GM18505 (cell line): Measurements from ENCODE around the gene AP1G1.

Source experiments
- ATAC-seq: cut with Tn5 transposase; IDR thresholded peaks from one replicate; pipeline ENCODE4 v1.9.1; 2021; ENCODE audit not compliant: unreplicated experiment
- POLR2A ChIP-seq: IDR thresholded peaks from 4 replicates; pipeline ENCODE4 v1.6.1; 2011; ENCODE audit warnings: borderline replicate concordance; ENCODE audit not compliant: insufficient read depth, insufficient read length; ENCODE audit errors: extremely low read depth

Gene AP1G1

DNA sequence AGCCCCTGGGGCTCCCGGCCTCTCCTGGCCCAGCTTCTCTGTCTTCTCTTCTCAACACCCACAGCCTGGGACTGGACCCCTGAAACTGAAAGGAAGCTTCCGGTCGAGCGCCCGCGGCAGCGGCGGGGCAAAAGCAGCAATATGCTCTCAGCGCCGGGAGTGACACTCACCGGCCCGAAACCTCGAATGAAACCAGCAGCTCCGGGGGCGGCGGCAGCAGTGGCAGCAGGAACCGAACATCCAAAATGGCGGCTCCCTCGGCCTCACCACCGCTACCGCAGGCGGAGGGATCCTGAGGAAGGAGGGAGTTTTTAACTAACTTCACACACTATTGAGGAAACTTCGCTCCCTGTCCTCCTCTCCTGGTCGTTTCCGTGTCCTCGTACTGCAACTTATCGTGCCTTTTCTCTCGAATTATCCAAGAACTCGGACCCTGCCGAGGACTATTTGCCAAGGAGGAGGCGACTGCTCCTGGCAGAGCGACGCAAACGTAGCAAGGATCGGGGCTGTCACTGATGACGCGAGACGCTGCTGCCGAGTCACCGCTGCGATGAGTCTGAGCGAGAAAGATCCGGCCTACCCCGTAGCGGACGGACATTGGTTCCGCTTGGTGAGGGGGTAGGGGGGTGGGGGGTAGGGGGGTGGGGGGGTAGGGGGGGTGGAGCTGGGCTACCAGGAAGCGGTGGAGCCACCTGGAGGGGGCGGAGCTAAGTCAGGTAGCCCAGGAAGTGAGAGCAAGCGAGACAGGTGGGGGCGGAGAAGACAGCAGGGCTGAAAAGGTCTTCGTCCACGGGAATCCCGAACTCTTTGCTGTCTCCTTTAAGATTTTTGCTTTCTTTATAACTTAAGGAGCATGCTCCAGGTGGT lies at the start of gene AP1G1:
AP1G1 (minus strand) TSS at position 242 of the 867 bp plus-strand sequence. CDS start 19,355 bp downstream, outside the sequence.
- peak; percentile 81 for ATAC-seq
- TF ChIP-seq POLR2A = peak; percentile 92

DNA sequence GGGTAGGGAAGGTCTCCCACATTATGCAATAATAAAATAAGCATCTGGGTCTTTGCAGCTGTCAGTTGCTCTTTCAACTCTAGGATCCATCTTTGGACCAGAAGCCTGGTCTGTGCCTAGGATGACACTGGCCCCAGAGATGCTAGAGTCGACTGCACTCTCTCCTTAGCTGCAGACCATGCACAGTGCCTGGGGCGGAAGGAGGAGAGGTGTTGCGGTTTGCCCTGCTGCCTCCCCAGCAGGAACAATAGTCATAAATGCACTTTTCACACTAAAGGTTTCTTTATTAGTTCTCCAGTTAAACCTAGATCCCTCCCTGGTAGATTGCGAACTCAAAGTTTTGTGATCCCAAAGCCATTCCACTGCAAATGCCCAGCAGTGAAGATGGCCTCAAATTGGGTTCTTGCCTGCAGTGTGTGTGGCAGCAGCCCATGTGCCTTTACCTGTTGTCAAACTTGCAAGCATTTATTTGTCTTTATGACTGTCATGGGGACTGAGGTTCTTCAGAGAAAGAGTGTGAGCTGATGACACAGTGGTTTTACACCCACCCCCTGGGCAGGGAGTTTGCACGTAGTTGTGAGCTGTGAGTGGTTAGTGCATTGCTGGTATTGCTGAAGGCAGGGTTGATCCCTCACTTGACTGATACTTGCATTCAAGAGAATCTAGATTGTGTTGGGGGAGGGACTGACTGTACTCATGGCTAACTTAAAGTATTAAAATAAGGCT lies 47.5 kb upstream of the AP1G1 start:
- no peak for ATAC-seq
- no peak for TF ChIP-seq POLR2A

DNA sequence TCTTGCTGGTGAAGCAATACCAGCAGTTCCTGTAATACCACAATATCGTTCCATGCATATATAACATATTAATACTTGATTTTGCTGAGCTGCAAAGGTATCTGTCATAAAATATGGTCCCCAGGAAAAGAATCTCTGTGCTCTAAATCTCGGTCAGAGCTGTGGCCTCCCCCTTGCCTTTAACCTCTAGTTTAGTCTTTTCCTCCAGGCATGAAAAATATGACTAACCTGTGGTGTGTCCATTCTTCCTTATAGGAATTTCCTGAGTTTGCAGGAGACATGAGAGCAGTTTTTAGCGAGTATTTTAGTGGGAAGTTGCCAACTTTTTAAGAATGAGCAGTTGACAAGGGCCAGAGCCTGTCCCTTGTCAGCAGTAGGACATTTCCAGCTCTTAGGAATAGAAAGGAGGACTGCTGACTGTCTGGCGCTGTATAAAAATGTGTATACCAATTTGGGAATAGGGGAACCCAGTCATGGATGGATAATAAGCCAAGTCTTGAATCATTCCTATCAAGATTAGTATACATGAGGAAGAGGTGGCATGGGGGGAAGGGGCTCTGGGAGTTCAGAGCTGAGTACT lies 45.8 kb upstream of the AP1G1 start:
- TF ChIP-seq POLR2A = no peak

DNA sequence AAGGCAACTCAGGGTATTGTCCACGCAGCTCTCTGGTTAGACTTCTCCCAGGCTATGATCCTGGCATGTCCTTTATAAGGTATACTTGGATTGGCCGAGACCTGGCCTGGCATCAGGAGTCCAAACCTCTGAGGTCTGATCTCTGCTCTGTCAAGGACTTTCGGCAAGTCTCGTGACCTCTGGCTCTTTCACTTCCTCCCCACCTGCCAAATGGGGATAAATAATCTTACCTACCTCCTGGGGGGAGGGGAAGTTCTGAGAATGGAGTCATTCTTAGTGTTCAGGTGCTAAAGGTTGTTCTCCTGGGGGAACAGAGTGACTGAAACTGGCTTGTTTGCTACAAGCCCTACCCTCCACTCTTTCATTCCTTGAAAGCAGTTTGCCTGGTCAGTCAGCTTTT lies 44.8 kb upstream of the AP1G1 start:
- ATAC-seq = peak; percentile 61
- TF ChIP-seq POLR2A = no peak

More for the DNA sequence above, 45.8 kb upstream of the AP1G1 start:
- no peak for ATAC-seq

DNA sequence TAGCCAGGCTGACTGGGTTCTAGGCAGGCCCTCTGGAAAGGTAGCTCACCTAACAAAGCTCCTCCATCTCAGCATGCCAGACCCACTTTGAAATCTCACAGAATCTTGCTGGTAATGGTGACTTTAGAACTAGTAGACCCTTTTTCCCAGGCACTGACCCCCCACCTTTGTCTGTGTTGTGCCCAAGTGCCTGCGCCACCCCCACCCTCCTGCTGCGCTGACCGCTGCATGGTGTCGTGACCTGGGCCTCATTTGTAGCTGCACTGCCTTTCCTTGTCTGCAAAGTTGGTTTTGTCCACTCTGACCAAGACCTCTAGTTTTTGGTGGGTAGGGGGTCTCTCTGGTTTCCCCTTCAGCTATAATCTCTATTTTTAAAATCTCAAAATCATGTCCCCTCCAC lies 43.9 kb upstream of the AP1G1 start:
- TF ChIP-seq POLR2A = no peak
- no peak for ATAC-seq

DNA sequence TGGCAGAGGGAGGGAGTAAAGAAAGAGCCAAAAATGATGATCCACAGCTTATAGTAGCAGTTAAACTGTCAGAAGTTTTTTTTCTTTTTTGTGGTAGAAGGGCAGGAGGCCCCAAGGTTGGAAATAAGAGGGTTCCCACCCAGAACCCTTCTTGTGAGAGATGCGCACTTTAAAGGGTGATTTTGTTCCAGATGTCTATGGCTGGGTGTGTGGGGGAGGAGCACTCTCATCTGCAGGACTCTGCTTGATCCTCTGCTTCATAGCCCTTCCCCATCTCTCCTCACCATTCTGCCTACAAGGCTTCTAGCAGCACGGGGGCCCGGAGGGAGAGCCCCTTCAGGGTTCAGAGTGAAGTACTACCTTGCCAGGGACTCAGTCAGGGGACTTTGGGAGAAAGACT lies 43.5 kb upstream of the AP1G1 start:
- ATAC-seq = no peak
- no peak for TF ChIP-seq POLR2A

DNA sequence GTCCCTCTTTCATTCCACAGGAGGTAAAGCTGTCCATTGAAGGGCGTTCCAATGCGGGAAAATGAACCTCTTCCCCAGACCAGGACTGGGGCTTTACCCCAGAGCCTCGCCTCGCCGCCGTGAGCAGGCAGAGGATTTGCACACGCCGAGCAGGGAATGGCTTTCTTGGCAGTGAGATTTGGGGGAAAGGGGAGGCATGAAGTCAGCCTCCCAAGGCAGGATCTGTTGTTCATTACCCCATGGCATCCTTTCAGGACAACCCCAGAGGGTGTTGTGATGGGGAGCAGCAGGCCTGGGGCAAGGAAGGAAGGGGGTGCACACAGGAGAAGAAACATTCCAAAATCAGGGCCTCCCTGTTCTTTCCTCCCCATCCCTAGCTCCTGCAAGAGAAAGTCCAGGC lies 43.1 kb upstream of the AP1G1 start:
- no peak for ATAC-seq
- TF ChIP-seq POLR2A = no peak

DNA sequence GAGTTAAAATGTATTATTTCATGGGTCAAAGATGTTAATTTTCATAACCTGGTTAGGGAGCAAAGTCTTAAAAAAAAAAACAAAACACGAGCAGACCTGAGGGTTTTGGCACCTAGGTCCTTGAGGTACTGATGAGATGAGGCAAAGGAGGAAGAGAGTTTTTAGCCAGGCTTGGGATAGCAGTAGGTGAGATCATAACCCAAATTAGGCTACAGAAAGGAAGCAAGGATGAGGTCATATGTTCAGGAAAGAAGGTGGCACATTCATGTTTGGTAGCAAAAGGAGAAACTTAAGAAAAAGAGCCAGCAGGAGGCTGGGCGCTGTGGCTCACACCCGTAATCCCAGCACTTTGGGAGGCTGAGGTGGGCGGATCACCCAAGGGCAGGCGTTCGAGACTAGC lies 40.0 kb upstream of the AP1G1 start:
- ATAC-seq = no peak
- no peak for TF ChIP-seq POLR2A

DNA sequence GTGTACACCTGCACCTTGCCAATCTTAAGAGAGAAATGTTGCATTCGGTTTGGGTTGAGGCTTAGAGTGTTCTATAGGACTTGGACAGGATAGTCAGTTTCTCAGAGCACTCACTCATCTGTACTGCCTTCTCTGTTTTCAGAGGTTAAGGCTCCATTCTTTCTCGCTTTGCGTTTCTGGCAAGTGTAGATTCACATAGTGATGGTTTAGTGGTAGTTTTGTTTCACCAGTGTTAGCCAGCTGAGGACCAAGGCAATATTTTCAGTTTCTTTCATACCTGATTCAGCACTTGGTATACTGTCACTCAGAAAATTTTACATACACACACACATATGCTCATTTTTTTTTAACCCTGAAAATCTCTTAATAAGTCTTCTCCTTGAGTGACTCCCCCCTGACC lies 38.5 kb upstream of the AP1G1 start:
- no peak for ATAC-seq
- TF ChIP-seq POLR2A = no peak

DNA sequence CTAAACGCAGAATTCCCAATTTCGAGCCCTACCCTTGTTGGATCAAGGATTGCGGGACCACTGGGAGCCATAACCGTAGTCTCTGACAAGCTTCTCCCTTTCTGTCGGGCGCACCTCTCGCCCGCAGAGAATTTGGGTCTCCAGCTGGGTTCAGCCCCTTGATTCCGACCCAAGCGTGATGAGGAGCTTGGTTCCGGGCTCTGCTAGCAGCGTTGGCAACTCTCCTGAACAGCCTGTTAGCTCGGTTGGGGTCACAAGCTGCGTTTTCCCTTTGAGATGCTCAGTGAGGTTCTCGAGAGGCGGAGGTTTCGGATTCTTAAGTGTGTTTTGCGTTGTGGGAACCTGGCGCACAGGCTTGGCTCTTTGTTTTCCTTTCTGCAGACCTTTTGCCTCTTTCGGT lies 37.8 kb upstream of the AP1G1 start:
- ATAC-seq = no peak
- no peak for TF ChIP-seq POLR2A

DNA sequence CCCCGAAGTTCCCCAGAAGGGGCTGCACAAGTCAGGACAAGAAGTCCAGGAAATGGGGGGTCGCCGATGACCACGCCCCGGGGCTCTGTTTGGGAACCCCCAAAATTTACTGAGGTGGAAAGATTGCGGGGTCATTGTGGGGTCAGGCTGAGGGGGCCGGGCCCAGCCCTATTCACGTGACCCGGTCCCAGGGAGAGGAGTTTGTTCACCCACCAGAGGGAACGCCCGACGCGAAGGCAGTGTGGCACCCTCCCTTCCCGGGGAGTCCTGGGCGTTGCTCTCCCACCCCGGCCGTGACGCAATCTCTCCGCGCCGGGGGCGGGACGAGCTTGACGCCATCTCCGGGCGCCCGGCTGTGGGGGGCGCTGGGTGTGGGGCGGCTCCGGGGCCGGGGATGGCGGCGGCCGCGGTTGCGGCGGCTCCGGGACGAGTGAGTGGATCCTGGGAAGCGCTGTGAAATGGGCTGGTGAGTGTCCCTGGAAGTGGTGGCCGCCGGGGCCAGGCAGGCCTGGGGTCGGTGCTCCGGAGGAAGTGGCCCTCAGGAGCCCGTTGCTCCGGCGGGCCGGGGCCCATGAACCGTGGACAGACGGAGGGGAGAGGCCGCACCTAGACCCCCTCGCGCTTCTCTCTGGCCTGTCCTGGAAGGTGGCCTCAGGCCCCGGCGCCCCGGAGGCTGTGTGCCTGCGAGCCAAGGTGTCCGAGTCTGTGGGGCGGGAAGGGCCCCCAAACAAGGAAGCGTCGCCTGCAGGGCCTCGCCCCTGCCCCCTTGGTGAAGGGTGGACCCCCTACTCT lies 37.2 kb upstream of the AP1G1 start, which contains the start of gene ATXN1L:
ATXN1L (plus strand) TSS at position 338 of the 792 bp plus-strand sequence. CDS start 3,765 bp downstream, outside the sequence.
- ATAC-seq = peak; percentile 77
- peak; percentile 82 for TF ChIP-seq POLR2A

DNA sequence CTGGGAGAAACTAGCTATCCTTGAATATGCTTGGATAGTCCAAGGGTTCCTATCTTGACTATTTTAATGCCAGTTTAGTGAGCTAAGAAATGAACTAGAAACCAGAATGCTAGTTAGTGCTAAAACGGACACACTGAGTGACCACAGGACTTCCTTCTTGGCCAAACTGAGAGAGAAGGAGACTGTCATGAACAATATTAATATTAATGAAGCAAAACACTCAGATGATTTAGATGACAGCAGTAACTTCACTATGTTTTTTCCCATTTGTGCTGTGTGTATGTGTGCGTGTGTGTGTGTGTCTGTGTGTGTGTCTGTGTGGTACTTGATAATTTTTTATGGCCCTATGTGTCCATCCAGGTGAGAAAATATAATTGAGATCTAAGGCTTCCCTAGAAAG lies 34.9 kb upstream of the AP1G1 start:
- no peak for TF ChIP-seq POLR2A
- ATAC-seq = no peak

DNA sequence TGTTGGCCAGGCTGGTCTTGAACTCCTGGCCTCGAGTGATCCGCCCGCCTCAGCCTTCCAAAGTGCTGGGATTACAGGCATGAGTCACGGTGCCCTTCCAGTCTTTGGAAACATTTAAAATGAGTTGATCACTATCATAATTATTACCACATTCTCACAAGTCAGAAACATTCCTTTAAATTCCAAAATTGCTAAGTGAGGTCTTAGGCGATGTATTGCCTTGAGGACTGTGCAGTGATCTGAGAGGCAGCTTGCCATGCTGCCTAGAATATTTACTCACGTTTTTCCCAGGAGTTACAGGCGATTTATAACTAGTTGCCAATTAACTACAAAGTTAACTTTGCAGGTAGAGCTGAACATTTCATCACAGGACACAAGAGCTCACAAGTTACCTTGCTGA lies 31.4 kb upstream of the AP1G1 start:
- no peak for TF ChIP-seq POLR2A
- ATAC-seq = no peak
